COLO668 (cell line): ENCODE results near the gene NUDT13.
A peak's percentile ranks its signal among the peaks of the same experiment; 100 is the strongest.

Source experiments
- DNase-seq: peaks from one replicate; lab custom pipeline; 2025; ENCODE audit not compliant: unreplicated experiment; lab: John Stamatoyannopoulos, UW

The NUDT13 gene

DNA sequence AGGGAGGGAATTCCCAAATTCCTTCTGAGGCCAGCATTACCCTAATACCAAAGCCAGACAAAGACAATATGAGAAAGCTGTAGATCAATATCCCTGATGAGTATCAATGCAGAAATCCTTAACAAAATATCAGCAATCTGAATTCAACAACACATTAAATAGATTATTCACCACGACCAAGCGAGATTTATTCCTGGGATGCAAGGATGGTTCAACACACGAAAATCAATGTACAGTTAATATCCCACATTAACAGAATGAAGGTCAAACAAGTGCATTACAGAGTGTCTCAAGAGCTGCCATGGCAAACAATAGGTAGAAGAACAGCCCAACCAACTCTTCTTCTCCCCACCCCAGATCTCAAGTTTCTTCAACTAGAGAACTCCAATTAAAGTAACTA is 51.4 kb downstream of the NUDT13 start:
- DNase-seq = no peak

DNA sequence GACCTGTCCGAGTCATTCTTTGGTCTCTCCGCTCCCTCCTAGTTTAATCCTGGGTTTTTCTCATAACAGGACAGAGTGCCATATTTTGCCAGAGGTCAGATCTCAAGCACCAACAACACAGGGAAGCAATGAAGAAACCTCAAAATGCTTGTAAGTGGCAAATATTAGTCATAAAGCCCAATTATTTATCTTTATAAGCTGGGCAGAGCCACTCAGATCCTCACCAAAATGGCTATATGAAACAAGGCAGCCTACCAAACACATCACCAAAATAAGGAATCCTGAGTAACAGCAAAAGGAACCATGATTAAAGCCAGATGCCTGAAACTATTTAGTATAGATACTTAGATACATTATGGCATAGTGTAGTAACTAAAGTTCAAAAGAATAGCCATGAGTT is 52.8 kb downstream of the NUDT13 start:
- no peak for DNase-seq

GRCh38 chr10:73166972-73167371 is 56.7 kb downstream of the NUDT13 start:
- no peak for DNase-seq

- no peak for DNase-seq
Measured at GRCh38 chr10:73167458-73167782, 57.2 kb downstream of the NUDT13 start.

GRCh38 chr10:73167783-73168464 is 57.7 kb downstream of the NUDT13 start, which contains the start of the genes ECD and FAM149B1:
ECD (minus strand) TSS chr10:73168008; CDS start chr10:73163937, 4,071 bp downstream.
FAM149B1 (plus strand) TSS chr10:73168119; CDS start chr10:73168340, 221 bp downstream.
- DNase-seq = peak; percentile 90

DNA sequence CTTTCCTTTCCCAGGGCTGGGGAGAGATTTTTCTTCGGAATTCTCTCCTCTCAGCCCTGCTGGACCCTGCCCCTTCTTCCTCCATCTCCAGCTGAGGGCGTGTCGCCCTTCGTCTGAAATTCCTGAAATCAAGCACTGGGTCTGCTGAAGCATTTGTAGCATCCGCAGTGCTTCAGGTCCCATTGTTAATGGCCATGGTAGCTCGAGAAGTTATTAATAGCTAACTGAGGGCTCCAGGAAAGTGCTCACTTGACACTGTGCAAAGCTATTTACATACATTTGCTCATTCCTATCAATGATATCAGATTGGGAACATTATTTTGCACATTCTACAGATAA is 58.2 kb downstream of the NUDT13 start:
- no peak for DNase-seq

DNA sequence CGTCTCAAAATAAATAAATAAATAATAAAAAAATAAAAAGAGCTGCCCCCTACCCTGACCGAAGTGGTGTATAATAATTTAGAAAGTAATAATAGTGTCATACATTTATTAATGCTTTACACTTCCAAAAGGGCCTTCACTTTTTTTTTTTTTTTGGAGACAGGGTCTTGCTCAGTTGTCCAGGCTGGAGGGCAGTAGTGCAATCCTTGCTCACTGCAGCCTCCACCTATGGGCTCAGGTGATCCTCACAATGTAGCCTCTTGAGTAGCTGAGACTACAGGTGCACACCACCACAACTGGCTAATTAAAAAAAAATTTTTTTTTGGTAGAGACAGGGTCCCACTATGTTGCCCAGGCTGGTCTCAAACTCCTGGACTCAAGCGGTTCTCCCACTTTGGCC is 59.1 kb downstream of the NUDT13 start:
- DNase-seq = no peak

GRCh38 chr10:73172867-73173266 is 62.6 kb downstream of the NUDT13 start:
- no peak for DNase-seq

GRCh38 chr10:73174148-73174925 is 64.1 kb downstream of the NUDT13 start:
- DNase-seq = no peak
